A549 (cell line): ENCODE results near the gene MIS18A. TPM values are rescaled to one million over a fixed set of nuclear protein-coding genes. Genes with fewer than 3 reads are reported as not detected.

Experiments used
- ATAC-seq, 2 experiments: fragments of 200-7000 bp in 1 of 2; fragments of >200 bp in 1 of 2; cut with Nextera tagmentation in 1 of 2; cut with Tn5 transposase in 1 of 2; 3 replicates each; pipeline versions ENCODE4 v1.8.0 to v1.9.1; 2018 to 2020; ENCODE audit warnings: mild to moderate bottlenecking in 1 of 2, moderate library complexity in 1 of 2
- CTCF ChIA-PET: fragments of 300-600 bp; sonication (Branson Sonifier 250); formaldehyde crosslinking; extraction: SDS; loops from one replicate; lab custom pipeline; 2021; ENCODE audit warnings: antibody characterized with exemption, inconsistent platforms; lab: Yijun Ruan, JAX
- POLR2A ChIA-PET: fragments of 350-600 bp; formaldehyde crosslinking; extraction: SDS; loops from one replicate; lab custom pipeline; 2021; ENCODE audit warnings: antibody characterized with exemption, inconsistent platforms; lab: Yijun Ruan, JAX
- DNase-seq, 2 experiments: peaks; one replicate each; pipeline versions ENCODE4 v3.0.0 to v3.0.0-alpha.2; 2011 to 2016; ENCODE audit warnings: low read depth in 1 of 2, low spot score in 1 of 2
- FAIRE-seq: peaks from 2 replicates; lab custom pipeline; 2011; peaks lifted over from hg19 to GRCh38; lab: Jason Lieb, UNC
- H3K27ac ChIP-seq, 2 experiments: fragments of >200 bp; sonication (Bioruptor Twin); formaldehyde crosslinking; 3 replicates each; pipeline ENCODE4 v1.5.1; 2016 to 2017
- H3K4me1 ChIP-seq: fragments of >200 bp; sonication (Bioruptor Twin); formaldehyde crosslinking; 3 replicates; pipeline ENCODE4 v1.6.1; 2016
- H3K4me2 ChIP-seq: fragments of >200 bp; sonication (Bioruptor Twin); formaldehyde crosslinking; 3 replicates; pipeline ENCODE4 v1.6.1; 2016
- H3K4me3 ChIP-seq: fragments of >200 bp; sonication (Bioruptor Twin); formaldehyde crosslinking; 3 replicates; pipeline ENCODE4 v1.5.1; 2016
- H3K9me3 ChIP-seq: fragments of >200 bp; sonication (Bioruptor Twin); formaldehyde crosslinking; 3 replicates; pipeline ENCODE4 v1.6.1; 2016
- ELK1 ChIP-seq: fragments of 150-350 bp; IDR thresholded peaks from 2 replicates; pipeline ENCODE4 v1.6.1; 2014; ENCODE audit warnings: low read depth, mild to moderate bottlenecking, low read length
- EP300 ChIP-seq, 2 experiments: fragments of >200 bp; sonication (Bioruptor Twin); formaldehyde crosslinking; IDR thresholded peaks; 2 replicates in 1 of 2; 3 replicates in 1 of 2; pipeline ENCODE4 v1.6.1; 2016 to 2017
- ESRRA ChIP-seq: fragments of 150-350 bp; IDR thresholded peaks from 2 replicates; pipeline ENCODE4 v1.6.1; 2014; ENCODE audit warnings: mild to moderate bottlenecking, low read length, borderline replicate concordance
- GATA3 ChIP-seq: IDR thresholded peaks from 2 replicates; pipeline ENCODE4 v1.6.1; 2012; ENCODE audit warnings: borderline replicate concordance
- JUN ChIP-seq, 2 experiments: fragments of >200 bp; sonication (Bioruptor Twin); formaldehyde crosslinking; IDR thresholded peaks; 2 replicates in 1 of 2; 3 replicates in 1 of 2; pipeline ENCODE4 v1.6.1; 2016 to 2017
- MAZ ChIP-seq: fragments of 150-350 bp; IDR thresholded peaks from 2 replicates; pipeline ENCODE4 v1.6.1; 2014; ENCODE audit warnings: antibody characterized with exemption, low read depth, low read length, borderline replicate concordance
- NFE2L2 ChIP-seq: fragments of 150-350 bp; conservative IDR thresholded peaks from 2 replicates; pipeline ENCODE4 v1.6.1; 2014; ENCODE audit warnings: low read length
- PHF8 ChIP-seq: fragments of 200-600 bp; sonication (generic); IDR thresholded peaks from 2 replicates; pipeline ENCODE4 v1.6.1; 2016; ENCODE audit warnings: low read depth, mild to moderate bottlenecking, antibody characterized with exemption, moderate library complexity, borderline replicate concordance
- SMC3 ChIP-seq: fragments of >200 bp; sonication (Bioruptor Twin); formaldehyde crosslinking; IDR thresholded peaks from 3 replicates; pipeline ENCODE4 v1.6.1; 2018; ENCODE audit warnings: inconsistent platforms
- TFCP2L1 ChIP-seq: fragments of 250-450 bp; sonication (Bioruptor Pico); IDR thresholded peaks from 2 replicates; pipeline ENCODE4 v1.5.0; 2021; ENCODE audit warnings: mild to moderate bottlenecking
- USF2 ChIP-seq: fragments of 450-650 bp; IDR thresholded peaks from 2 replicates; pipeline ENCODE4 v1.6.1; 2014; ENCODE audit warnings: antibody characterized with exemption
- ZNF302 ChIP-seq: fragments of 250-450 bp; sonication (Bioruptor Pico); IDR thresholded peaks from 2 replicates; pipeline ENCODE4 v1.9.0; 2021; ENCODE audit warnings: inconsistent platforms, mild to moderate bottlenecking, moderate library complexity
- WGBS: methylation state at CpG from one replicate; pipeline ENCODE4 v1.1.6; 2017; ENCODE audit errors: missing lambda C conversion rate; 5-methylcytosine and 5-hydroxymethylcytosine counted together
- polyA plus RNA-seq, 4 experiments: library from polyadenylated mRNA; depleted of rRNA in 3 of 4; stranded (reverse); fragments of >200 nt; fragmentation: RNase III in 1 of 4; extraction: RNeasy Plus Mini Kit Qiagen cat#74134 plus additional on column Dnase treatment in 1 of 4; gene quantifications; 2 replicates in 3 of 4; 3 replicates in 1 of 4; pipeline ENCODE4 v1.2.3, GENCODE V29; 2011 to 2017
- TF ChIP-seq, protein P1 (sequence below): fragments of 250-450 bp; sonication (Bioruptor Pico); IDR thresholded peaks from 2 replicates; pipeline ENCODE4 v1.5.0; 2020; ENCODE audit warnings: low read depth, mild to moderate bottlenecking, moderate library complexity
- TF ChIP-seq, protein P2 (sequence below): fragments of >200 bp; sonication (Bioruptor Twin); formaldehyde crosslinking; IDR thresholded peaks from 3 replicates; pipeline ENCODE4 v1.6.1; 2016
- TF ChIP-seq, protein P3 (sequence below): fragments of 200-600 bp; sonication (generic); IDR thresholded peaks from 2 replicates; pipeline ENCODE4 v1.6.1; 2016; ENCODE audit warnings: antibody characterized with exemption, mild to moderate bottlenecking, moderate library complexity
- TF ChIP-seq, protein P4 (sequence below): fragments of 250-450 bp; sonication (Bioruptor Pico); IDR thresholded peaks from 2 replicates; pipeline ENCODE4 v1.5.0; 2021; ENCODE audit warnings: mild to moderate bottlenecking, moderate library complexity, borderline replicate concordance

Gene MIS18A
- polyA plus RNA-seq, 2 of the 4 experiments (the other 2 are of a cell fraction) = 18.4 to 18.8 TPM

DNA sequence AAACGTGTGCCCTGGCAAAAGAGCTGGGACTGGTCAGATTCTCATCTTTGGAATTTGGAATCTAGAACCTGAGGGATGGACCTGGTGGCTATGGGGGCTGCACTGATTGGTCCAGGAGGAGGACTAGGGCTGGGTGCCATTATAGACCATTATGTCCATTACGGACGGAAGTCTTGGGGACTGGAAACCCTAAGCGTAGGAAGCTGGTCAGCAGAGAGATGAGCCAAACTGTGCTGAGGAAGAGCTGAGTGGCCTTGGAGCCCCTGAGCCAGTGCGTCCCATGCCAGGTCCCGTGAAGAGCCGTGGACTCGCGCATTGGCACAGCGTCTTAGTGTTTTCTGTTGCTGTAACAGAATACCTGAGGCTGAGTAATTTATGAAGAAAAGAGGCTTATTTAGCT, 29.8 kb upstream of the MIS18A start:
- no peak for ATAC-seq
- H3K4me3 ChIP-seq = no peak overlapping the region
- FAIRE-seq = no peak
- no peak for DNase-seq
- no peak for TF ChIP-seq JUN (IDR thresholded peaks at IDR 0.05)
- TF ChIP-seq, protein P1, sequence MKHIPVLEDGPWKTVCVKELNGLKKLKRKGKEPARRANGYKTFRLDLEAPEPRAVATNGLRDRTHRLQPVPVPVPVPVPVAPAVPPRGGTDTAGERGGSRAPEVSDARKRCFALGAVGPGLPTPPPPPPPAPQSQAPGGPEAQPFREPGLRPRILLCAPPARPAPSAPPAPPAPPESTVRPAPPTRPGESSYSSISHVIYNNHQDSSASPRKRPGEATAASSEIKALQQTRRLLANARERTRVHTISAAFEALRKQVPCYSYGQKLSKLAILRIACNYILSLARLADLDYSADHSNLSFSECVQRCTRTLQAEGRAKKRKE (CRISPR knock-in tag) = no peak
- TF ChIP-seq SMC3 = no peak
- TF ChIP-seq ZNF302 (CRISPR knock-in tag) = no peak
- TF ChIP-seq USF2 = no peak
- TF ChIP-seq GATA3 = no peak
- TF ChIP-seq, protein P2, sequence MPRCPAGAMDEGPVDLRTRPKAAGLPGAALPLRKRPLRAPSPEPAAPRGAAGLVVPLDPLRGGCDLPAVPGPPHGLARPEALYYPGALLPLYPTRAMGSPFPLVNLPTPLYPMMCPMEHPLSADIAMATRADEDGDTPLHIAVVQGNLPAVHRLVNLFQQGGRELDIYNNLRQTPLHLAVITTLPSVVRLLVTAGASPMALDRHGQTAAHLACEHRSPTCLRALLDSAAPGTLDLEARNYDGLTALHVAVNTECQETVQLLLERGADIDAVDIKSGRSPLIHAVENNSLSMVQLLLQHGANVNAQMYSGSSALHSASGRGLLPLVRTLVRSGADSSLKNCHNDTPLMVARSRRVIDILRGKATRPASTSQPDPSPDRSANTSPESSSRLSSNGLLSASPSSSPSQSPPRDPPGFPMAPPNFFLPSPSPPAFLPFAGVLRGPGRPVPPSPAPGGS = no peak
- ChIA-PET CTCF (interaction anchor here (2.2 kb wide), 1 partner anchor 292 kb away, joined by 6 read pairs; no protein-coding TSS in a partner anchor), POLR2A (no interaction called here)
- H3K4me2 ChIP-seq = no peak overlapping the region
- H3K4me1 ChIP-seq = no peaks in the 10 kb centered on the region
- H3K27ac ChIP-seq = no peak overlapping the region
- no peaks in the 10 kb centered on the region for H3K9me3 ChIP-seq
- 94% methylated on average over 10 of the region's 10 CpGs for WGBS

- no peak overlapping the region for H3K4me2 ChIP-seq
- no peaks in the 10 kb centered on the region for H3K4me1 ChIP-seq
- POLR2A ChIA-PET = interaction anchor here (0.8 kb wide), 1 partner anchor 9 kb away, joined by 5 read pairs; the partner anchor contains the start of gene MRAP
- no peak overlapping the region for H3K27ac ChIP-seq
- no peaks in the 10 kb centered on the region for H3K9me3 ChIP-seq
- DNase-seq (no peak), ATAC-seq (no peak), FAIRE-seq (no peak)
- TF ChIP-seq NFE2L2 (no peak), ELK1 (no peak), ESRRA (no peak), PHF8 (no peak)
- TF ChIP-seq, protein P3, sequence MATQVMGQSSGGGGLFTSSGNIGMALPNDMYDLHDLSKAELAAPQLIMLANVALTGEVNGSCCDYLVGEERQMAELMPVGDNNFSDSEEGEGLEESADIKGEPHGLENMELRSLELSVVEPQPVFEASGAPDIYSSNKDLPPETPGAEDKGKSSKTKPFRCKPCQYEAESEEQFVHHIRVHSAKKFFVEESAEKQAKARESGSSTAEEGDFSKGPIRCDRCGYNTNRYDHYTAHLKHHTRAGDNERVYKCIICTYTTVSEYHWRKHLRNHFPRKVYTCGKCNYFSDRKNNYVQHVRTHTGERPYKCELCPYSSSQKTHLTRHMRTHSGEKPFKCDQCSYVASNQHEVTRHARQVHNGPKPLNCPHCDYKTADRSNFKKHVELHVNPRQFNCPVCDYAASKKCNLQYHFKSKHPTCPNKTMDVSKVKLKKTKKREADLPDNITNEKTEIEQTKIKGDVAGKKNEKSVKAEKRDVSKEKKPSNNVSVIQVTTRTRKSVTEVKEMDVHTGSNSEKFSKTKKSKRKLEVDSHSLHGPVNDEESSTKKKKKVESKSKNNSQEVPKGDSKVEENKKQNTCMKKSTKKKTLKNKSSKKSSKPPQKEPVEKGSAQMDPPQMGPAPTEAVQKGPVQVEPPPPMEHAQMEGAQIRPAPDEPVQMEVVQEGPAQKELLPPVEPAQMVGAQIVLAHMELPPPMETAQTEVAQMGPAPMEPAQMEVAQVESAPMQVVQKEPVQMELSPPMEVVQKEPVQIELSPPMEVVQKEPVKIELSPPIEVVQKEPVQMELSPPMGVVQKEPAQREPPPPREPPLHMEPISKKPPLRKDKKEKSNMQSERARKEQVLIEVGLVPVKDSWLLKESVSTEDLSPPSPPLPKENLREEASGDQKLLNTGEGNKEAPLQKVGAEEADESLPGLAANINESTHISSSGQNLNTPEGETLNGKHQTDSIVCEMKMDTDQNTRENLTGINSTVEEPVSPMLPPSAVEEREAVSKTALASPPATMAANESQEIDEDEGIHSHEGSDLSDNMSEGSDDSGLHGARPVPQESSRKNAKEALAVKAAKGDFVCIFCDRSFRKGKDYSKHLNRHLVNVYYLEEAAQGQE = no peak
- CTCF ChIA-PET = interaction anchor here (1.0 to 2.2 kb wide), 2 partner anchors 21 to 293 kb away, joined by 3 to 6 read pairs; no protein-coding TSS in a partner anchor
- H3K4me3 ChIP-seq = no peak overlapping the region
- 94% methylated on average over 4 of the region's 4 CpGs for WGBS
Measured at GRCh38 chr21:32307706-32308105, 28.9 kb upstream of the MIS18A start.

GRCh38 chr21:32306021-32306780, 27.4 kb upstream of the MIS18A start:
- TF ChIP-seq ZNF302 (CRISPR knock-in tag) = no peak
- no peak for TF ChIP-seq JUN (IDR thresholded peaks at IDR 0.05)
- TF ChIP-seq EP300 (IDR thresholded peaks at IDR 0.05) = no peak
- TF ChIP-seq USF2 = no peak
- TF ChIP-seq, protein P4, sequence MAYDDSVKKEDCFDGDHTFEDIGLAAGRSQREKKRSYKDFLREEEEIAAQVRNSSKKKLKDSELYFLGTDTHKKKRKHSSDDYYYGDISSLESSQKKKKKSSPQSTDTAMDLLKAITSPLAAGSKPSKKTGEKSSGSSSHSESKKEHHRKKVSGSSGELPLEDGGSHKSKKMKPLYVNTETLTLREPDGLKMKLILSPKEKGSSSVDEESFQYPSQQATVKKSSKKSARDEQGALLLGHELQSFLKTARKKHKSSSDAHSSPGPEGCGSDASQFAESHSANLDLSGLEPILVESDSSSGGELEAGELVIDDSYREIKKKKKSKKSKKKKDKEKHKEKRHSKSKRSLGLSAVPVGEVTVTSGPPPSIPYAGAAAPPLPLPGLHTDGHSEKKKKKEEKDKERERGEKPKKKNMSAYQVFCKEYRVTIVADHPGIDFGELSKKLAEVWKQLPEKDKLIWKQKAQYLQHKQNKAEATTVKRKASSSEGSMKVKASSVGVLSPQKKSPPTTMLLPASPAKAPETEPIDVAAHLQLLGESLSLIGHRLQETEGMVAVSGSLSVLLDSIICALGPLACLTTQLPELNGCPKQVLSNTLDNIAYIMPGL (CRISPR knock-in tag) = no peak
- TF ChIP-seq TFCP2L1 (CRISPR knock-in tag) = no peak
- TF ChIP-seq MAZ = no peak
- WGBS = 94% methylated on average over 14 of the region's 22 CpGs
- ATAC-seq = peak; percentile 79
- DNase-seq = peak in 1 of 2 experiments; percentile 17
- H3K4me1 ChIP-seq = no peaks in the 10 kb centered on the region
- no peak overlapping the region for H3K4me2 ChIP-seq
- no peak for FAIRE-seq
- no peak overlapping the region for H3K27ac ChIP-seq
- POLR2A ChIA-PET = no interaction called here
- H3K9me3 ChIP-seq = no peaks in the 10 kb centered on the region
- CTCF ChIA-PET = no interaction called here
- H3K4me3 ChIP-seq = no peak overlapping the region
